HEK293 (cell line): ENCODE results near the gene CETP.

Experiments
- GLIS1 ChIP-seq: fragments of 450-650 bp; formaldehyde crosslinking; IDR thresholded peaks from 2 replicates; pipeline ENCODE4 v1.5.1; 2016; ENCODE audit warnings: missing biosample characterization, missing genetic modification characterization
- HOXA7 ChIP-seq: sonication (generic); formaldehyde crosslinking; IDR thresholded peaks from 2 replicates; pipeline ENCODE4 v1.8.1; 2022; ENCODE audit warnings: missing genetic modification reagents, borderline replicate concordance
- MEIS1 ChIP-seq: sonication (generic); formaldehyde crosslinking; IDR thresholded peaks from 2 replicates; pipeline ENCODE4 v1.8.1; 2022; ENCODE audit warnings: missing genetic modification reagents, mild to moderate bottlenecking, borderline replicate concordance
- SCRT2 ChIP-seq: fragments of 450-650 bp; formaldehyde crosslinking; IDR thresholded peaks from 2 replicates; pipeline ENCODE4 v1.5.1; 2016; ENCODE audit warnings: missing biosample characterization, missing genetic modification characterization
- ZNF335 ChIP-seq: fragments of 450-650 bp; formaldehyde crosslinking; conservative IDR thresholded peaks from 2 replicates; pipeline ENCODE4 v1.5.1; 2016; ENCODE audit warnings: missing biosample characterization, missing genetic modification characterization
- ZNF350 ChIP-seq: fragments of 450-650 bp; formaldehyde crosslinking; IDR thresholded peaks from 2 replicates; pipeline ENCODE4 v1.5.0; 2017; ENCODE audit warnings: missing biosample characterization, mild to moderate bottlenecking, missing genetic modification characterization
- TF ChIP-seq, protein P1 (sequence below): fragments of 450-650 bp; formaldehyde crosslinking; IDR thresholded peaks from 2 replicates; pipeline ENCODE4 v1.5.1; 2016; ENCODE audit warnings: missing biosample characterization, missing genetic modification characterization
- TF ChIP-seq, protein P2 (sequence below): fragments of 450-650 bp; formaldehyde crosslinking; IDR thresholded peaks from 2 replicates; pipeline ENCODE4 v1.5.1; 2016; ENCODE audit warnings: missing biosample characterization, missing genetic modification characterization
- TF ChIP-seq, protein P3 (sequence below): fragments of 450-650 bp; formaldehyde crosslinking; IDR thresholded peaks from 2 replicates; pipeline ENCODE4 v1.5.1; 2016; ENCODE audit warnings: missing biosample characterization, missing genetic modification characterization
- TF ChIP-seq, protein P4 (sequence below): fragments of 450-650 bp; formaldehyde crosslinking; IDR thresholded peaks from 2 replicates; pipeline ENCODE4 v1.5.1; 2016; ENCODE audit warnings: missing biosample characterization, missing genetic modification characterization, low read depth

DNA sequence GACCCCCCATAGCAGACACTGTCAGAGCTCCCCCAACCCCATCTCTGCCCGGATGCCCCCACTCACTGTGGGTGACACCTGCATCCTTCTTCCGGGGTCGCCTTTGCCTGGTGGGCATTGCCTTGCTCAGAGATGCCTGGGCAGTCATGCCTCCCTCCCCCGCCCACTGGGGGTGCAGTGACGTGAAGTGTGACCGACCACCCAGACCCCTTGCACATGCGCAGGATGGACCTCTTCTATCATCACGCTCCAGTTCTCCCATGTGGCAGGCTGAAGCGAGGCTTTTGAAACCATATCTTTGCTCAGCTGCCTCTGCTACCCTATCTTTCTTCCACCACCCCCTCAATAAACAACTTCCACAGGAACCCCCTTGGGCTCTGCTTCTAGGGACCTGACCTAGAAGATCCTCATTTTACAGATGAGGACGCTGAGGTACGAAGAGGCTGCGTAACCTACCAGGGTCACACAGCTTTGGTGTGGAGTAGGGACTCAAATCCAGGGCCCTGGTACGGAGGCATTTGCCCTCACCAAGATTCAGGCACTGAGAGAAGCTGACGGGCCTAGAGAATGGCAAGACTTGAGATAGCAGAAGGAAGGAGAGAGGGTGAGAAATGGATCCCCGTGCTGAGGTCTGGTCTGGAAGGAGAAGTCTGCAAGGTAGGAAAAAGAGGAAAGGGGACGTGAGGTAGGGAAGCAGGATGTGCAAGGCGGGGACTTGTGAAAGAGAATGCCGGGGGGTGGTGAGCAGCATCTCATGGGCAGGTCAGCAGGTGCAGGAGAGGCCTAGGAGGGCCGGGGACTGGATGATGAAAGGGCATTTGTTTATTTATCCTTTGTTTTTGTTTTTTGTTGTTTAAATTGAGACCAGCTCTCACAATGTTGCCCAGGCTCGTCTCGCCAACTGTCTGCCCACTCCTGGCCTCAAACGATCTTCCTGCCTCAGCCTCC, 42.0 kb downstream of the CETP start:
- TF ChIP-seq, protein P1, sequence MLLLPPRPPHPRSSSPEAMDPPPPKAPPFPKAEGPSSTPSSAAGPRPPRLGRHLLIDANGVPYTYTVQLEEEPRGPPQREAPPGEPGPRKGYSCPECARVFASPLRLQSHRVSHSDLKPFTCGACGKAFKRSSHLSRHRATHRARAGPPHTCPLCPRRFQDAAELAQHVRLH (tag by site-specific recombination): no peak
- TF ChIP-seq, protein P2, sequence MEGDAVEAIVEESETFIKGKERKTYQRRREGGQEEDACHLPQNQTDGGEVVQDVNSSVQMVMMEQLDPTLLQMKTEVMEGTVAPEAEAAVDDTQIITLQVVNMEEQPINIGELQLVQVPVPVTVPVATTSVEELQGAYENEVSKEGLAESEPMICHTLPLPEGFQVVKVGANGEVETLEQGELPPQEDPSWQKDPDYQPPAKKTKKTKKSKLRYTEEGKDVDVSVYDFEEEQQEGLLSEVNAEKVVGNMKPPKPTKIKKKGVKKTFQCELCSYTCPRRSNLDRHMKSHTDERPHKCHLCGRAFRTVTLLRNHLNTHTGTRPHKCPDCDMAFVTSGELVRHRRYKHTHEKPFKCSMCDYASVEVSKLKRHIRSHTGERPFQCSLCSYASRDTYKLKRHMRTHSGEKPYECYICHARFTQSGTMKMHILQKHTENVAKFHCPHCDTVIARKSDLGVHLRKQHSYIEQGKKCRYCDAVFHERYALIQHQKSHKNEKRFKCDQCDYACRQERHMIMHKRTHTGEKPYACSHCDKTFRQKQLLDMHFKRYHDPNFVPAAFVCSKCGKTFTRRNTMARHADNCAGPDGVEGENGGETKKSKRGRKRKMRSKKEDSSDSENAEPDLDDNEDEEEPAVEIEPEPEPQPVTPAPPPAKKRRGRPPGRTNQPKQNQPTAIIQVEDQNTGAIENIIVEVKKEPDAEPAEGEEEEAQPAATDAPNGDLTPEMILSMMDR (tag by site-specific recombination): no peak
- TF ChIP-seq, protein P3, sequence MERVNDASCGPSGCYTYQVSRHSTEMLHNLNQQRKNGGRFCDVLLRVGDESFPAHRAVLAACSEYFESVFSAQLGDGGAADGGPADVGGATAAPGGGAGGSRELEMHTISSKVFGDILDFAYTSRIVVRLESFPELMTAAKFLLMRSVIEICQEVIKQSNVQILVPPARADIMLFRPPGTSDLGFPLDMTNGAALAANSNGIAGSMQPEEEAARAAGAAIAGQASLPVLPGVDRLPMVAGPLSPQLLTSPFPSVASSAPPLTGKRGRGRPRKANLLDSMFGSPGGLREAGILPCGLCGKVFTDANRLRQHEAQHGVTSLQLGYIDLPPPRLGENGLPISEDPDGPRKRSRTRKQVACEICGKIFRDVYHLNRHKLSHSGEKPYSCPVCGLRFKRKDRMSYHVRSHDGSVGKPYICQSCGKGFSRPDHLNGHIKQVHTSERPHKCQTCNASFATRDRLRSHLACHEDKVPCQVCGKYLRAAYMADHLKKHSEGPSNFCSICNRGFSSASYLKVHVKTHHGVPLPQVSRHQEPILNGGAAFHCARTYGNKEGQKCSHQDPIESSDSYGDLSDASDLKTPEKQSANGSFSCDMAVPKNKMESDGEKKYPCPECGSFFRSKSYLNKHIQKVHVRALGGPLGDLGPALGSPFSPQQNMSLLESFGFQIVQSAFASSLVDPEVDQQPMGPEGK: no peak
- TF ChIP-seq, protein P4, sequence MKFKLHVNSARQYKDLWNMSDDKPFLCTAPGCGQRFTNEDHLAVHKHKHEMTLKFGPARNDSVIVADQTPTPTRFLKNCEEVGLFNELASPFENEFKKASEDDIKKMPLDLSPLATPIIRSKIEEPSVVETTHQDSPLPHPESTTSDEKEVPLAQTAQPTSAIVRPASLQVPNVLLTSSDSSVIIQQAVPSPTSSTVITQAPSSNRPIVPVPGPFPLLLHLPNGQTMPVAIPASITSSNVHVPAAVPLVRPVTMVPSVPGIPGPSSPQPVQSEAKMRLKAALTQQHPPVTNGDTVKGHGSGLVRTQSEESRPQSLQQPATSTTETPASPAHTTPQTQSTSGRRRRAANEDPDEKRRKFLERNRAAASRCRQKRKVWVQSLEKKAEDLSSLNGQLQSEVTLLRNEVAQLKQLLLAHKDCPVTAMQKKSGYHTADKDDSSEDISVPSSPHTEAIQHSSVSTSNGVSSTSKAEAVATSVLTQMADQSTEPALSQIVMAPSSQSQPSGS: no peak
- TF ChIP-seq SCRT2 (tag by site-specific recombination) (no peak), ZNF350 (no peak), MEIS1 (CRISPR knock-in tag) (no peak), HOXA7 (CRISPR knock-in tag) (no peak), ZNF335 (tag by site-specific recombination) (no peak), GLIS1 (tag by site-specific recombination) (no peak)
